T-helper 1 cell treated with Interleukin-12 subunit alpha and Interleukin-12 subunit beta and Interleukin-4 antibody, amounts not matched to agents 30 ng/mL and 1 ng/mL, for 36 hours (primary cell): ENCODE results near the gene COMMD8. TPM values are rescaled to one million over a fixed set of nuclear protein-coding genes. Genes with fewer than 3 reads are reported as not detected.

Source experiments
- intact Hi-C: fragments of 100-400 bp; cut with micrococcal nuclease; formaldehyde crosslinking; loops from one replicate; pipeline ENCODE4 v1.15.1; 2024
- total RNA-seq: library from RNA; stranded (reverse); gene quantifications from 2 replicates; pipeline ENCODE4 v1.2.3, GENCODE V29; 2022

Gene COMMD8
- 17.0 and 18.8 TPM in 2 replicates for total RNA-seq

- intact Hi-C loops, result loop anchor here (1.0 to 10.0 kb wide), 13 partner anchors 22 to 1368 kb away; partner anchors contain the start of genes ATP10D, CORIN, FRYL and NFXL1
Measured at GRCh38 chr4:47463235-47463956, at the start of gene COMMD8. Gene COMMD8 (minus strand): TSS chr4:47463702. CDS start chr4:47463651, 51 bp downstream.

GRCh38 chr4:47510506-47511143, 47.1 kb upstream of the COMMD8 start:
- intact Hi-C loops, result loop anchor here (1.0 to 2.0 kb wide), 2 partner anchors 20 to 54 kb away; no protein-coding TSS in a partner anchor

GRCh38 chr4:47505666-47506065, 42.2 kb upstream of the COMMD8 start:
- intact Hi-C loops, result no loop called here

GRCh38 chr4:47505147-47505546, 41.6 kb upstream of the COMMD8 start:
- intact Hi-C loops, result no loop called here

- intact Hi-C loops, result no loop called here
Measured at GRCh38 chr4:47500776-47501175, 37.3 kb upstream of the COMMD8 start.

GRCh38 chr4:47499700-47500099, 36.2 kb upstream of the COMMD8 start:
- intact Hi-C loops, result no loop called here

- intact Hi-C loops, result no loop called here
Measured at GRCh38 chr4:47498899-47499298, 35.4 kb upstream of the COMMD8 start.

- intact Hi-C loops, result no loop called here
Measured at GRCh38 chr4:47494124-47494430, 30.6 kb upstream of the COMMD8 start.

GRCh38 chr4:47493238-47494123, 30.0 kb upstream of the COMMD8 start:
- intact Hi-C loops, result no loop called here

GRCh38 chr4:47490550-47490949, 27.0 kb upstream of the COMMD8 start:
- intact Hi-C loops, result loop anchor here (1.0 kb wide), 2 partner anchors 74 to 181 kb away; no protein-coding TSS in a partner anchor

GRCh38 chr4:47488706-47489105, 25.2 kb upstream of the COMMD8 start:
- intact Hi-C loops, result loop anchor here (5.0 kb wide), 2 partner anchors 36 to 199 kb away; no protein-coding TSS in a partner anchor

- intact Hi-C loops, result loop anchor here (5.0 kb wide), 2 partner anchors 34 to 201 kb away; no protein-coding TSS in a partner anchor
Measured at GRCh38 chr4:47486727-47487126, 23.2 kb upstream of the COMMD8 start.

GRCh38 chr4:47486231-47486673, 22.8 kb upstream of the COMMD8 start:
- intact Hi-C loops, result loop anchor here (5.0 kb wide), 2 partner anchors 34 to 201 kb away; no protein-coding TSS in a partner anchor

GRCh38 chr4:47485768-47486167, 22.3 kb upstream of the COMMD8 start:
- intact Hi-C loops, result loop anchor here (1.0 to 5.0 kb wide), 6 partner anchors 22 to 429 kb away; partner anchors contain the start of genes COMMD8 and NFXL1

- intact Hi-C loops, result loop anchor here (1.0 to 5.0 kb wide), 6 partner anchors 22 to 429 kb away; partner anchors contain the start of genes COMMD8 and NFXL1
Measured at GRCh38 chr4:47485047-47485692, 21.7 kb upstream of the COMMD8 start, which contains the start of gene ATP10D. Gene ATP10D (plus strand): TSS chr4:47485275. CDS start chr4:47512541, 27,266 bp downstream.

GRCh38 chr4:47484168-47484567, 20.7 kb upstream of the COMMD8 start:
- intact Hi-C loops, result no loop called here

GRCh38 chr4:47483745-47484144, 20.2 kb upstream of the COMMD8 start:
- intact Hi-C loops, result no loop called here

GRCh38 chr4:47482326-47482725, 18.8 kb upstream of the COMMD8 start:
- intact Hi-C loops, result no loop called here

GRCh38 chr4:47478804-47479203, 15.3 kb upstream of the COMMD8 start:
- intact Hi-C loops, result no loop called here

- intact Hi-C loops, result no loop called here
Measured at GRCh38 chr4:47475411-47475810, 11.9 kb upstream of the COMMD8 start.

- intact Hi-C loops, result no loop called here
Measured at GRCh38 chr4:47474799-47475198, 11.3 kb upstream of the COMMD8 start.
